ENCODE data around the gene HERC6. TPM values are rescaled to one million over a fixed set of nuclear protein-coding genes. Genes with fewer than 3 reads are reported as not detected.

HERC6 gene
- polyA plus RNA-seq, 1 of the 3 experiments (the other 2 are of a cell fraction): 1.7 TPM

GRCh38 chr4:88391703-88392102 is 13.1 kb downstream of the HERC6 start:
- no peaks in the 10 kb centered on the region for H3K4me1 ChIP-seq (ENCODE audit: control insufficient read depth in 1 of 2, insufficient read depth in 2 of 2, low read depth in 1 of 2, low read length in 1 of 2)
- TF ChIP-seq TCF12 (IDR thresholded peaks at IDR 0.05) (no peak), TAF1 (IDR thresholded peaks at IDR 0.05; ENCODE audit: borderline replicate concordance, low read depth, low read length) (no peak), NFIC (IDR thresholded peaks at IDR 0.05; ENCODE audit: borderline replicate concordance) (no peak), TEAD4 (IDR thresholded peaks at IDR 0.05; ENCODE audit: borderline replicate concordance, insufficient read depth) (no peak), JUND (IDR thresholded peaks at IDR 0.05) (no peak), MXI1 (IDR thresholded peaks at IDR 0.05; ENCODE audit: low read depth, low read length) (no peak), EP300 (IDR thresholded peaks at IDR 0.05; ENCODE audit: borderline replicate concordance in 1 of 2, low read depth in 1 of 2, low read length in 1 of 2) (no peak), SMC3 (IDR thresholded peaks at IDR 0.05; ENCODE audit: low read depth, low read length) (no peak), IRF3 (IDR thresholded peaks at IDR 0.05; ENCODE audit: low read depth, low read length) (no peak), RAD21 (IDR thresholded peaks at IDR 0.05; ENCODE audit: low read length) (no peak), NRF1 (IDR thresholded peaks at IDR 0.05; ENCODE audit: low read depth, low read length) (no peak)
- H3K36me3 ChIP-seq (replicated peaks in 1 of 2; ENCODE audit: control insufficient read depth in 1 of 2, insufficient read depth in 2 of 2, low read length in 1 of 2): no peaks in the 10 kb centered on the region
- POLR2A ChIA-PET: no interaction called here
- H4K20me1 ChIP-seq (ENCODE audit: insufficient read depth): no peaks in the 10 kb centered on the region
- H3K9me2 ChIP-seq: no peaks in the 10 kb centered on the region
- no peak overlapping the region for H2AFZ ChIP-seq (ENCODE audit: low read depth)
- no peak overlapping the region for H3K4me3 ChIP-seq (ENCODE audit: low read depth in 2 of 2, low read length in 1 of 2)
- CTCF ChIA-PET: no interaction called here
- H3K27ac ChIP-seq (ENCODE audit: low read depth in 2 of 2, low read length in 1 of 2): no peak overlapping the region
- no peak for DNase-seq
- H3K4me2 ChIP-seq: no peak overlapping the region
- H3K27me3 ChIP-seq (ENCODE audit: insufficient read depth): no peaks in the 10 kb centered on the region
- no peaks in the 10 kb centered on the region for H3F3A ChIP-seq (replicated peaks; ENCODE audit: insufficient read depth)
- WGBS (ENCODE audit: low lambda C conversion rate): 46% methylated on average over 1 of the region's 1 CpG
- H3K9me3 ChIP-seq: no peaks in the 10 kb centered on the region
- H3K9ac ChIP-seq: no peak overlapping the region
- no peaks in the 10 kb centered on the region for H3K79me2 ChIP-seq (ENCODE audit: insufficient read depth)

DNA sequence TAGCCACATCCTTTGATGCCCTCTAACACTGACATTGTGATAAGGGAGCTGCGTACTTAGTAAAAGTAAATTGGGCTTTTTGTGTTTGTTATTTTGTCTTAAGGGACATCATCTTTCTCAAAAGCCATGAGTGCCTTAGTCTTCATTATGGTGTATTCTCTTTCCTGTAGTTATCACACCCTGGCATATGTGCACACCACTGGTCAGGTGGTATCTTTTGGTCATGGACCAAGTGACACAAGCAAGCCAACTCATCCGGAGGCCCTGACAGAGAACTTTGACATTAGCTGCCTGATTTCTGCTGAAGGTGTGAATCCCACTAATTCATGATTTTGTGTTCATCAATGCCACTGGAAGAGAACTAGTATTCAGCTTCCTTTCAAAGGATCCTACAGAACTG is 18.0 kb downstream of the HERC6 start:
- Histone ChIP-seq H3K79me2 (ENCODE audit: insufficient read depth) (no peaks in the 10 kb centered on the region), H3K36me3 (replicated peaks in 1 of 2; ENCODE audit: control insufficient read depth in 1 of 2, insufficient read depth in 2 of 2, low read length in 1 of 2) (no peaks in the 10 kb centered on the region), H3K4me3 (ENCODE audit: low read depth in 2 of 2, low read length in 1 of 2) (no peak overlapping the region), H3K27me3 (ENCODE audit: insufficient read depth) (no peaks in the 10 kb centered on the region), H3K9me2 (no peaks in the 10 kb centered on the region), H3K4me2 (no peak overlapping the region), H3K9me3 (no peaks in the 10 kb centered on the region), H3F3A (replicated peaks; ENCODE audit: insufficient read depth) (no peaks in the 10 kb centered on the region), H3K4me1 (ENCODE audit: control insufficient read depth in 1 of 2, insufficient read depth in 2 of 2, low read depth in 1 of 2, low read length in 1 of 2) (no peaks in the 10 kb centered on the region), H3K9ac (no peak overlapping the region), H3K27ac (ENCODE audit: low read depth in 2 of 2, low read length in 1 of 2) (no peak overlapping the region), H4K20me1 (ENCODE audit: insufficient read depth) (no peaks in the 10 kb centered on the region), H2AFZ (ENCODE audit: low read depth) (no peak overlapping the region)
- ChIA-PET CTCF (interaction anchor here (2.1 kb wide), 1 partner anchor 119 kb away, joined by 8 read pairs; no protein-coding TSS in a partner anchor), POLR2A (no interaction called here)
- DNase-seq: no peak
- WGBS (ENCODE audit: low lambda C conversion rate): 82% methylated on average over 2 of the region's 2 CpGs
- TF ChIP-seq NRF1 (IDR thresholded peaks at IDR 0.05; ENCODE audit: low read depth, low read length): no peak
- TF ChIP-seq IRF3 (IDR thresholded peaks at IDR 0.05; ENCODE audit: low read depth, low read length): no peak
- TF ChIP-seq MXI1 (IDR thresholded peaks at IDR 0.05; ENCODE audit: low read depth, low read length): no peak
- TF ChIP-seq GATA2 (CRISPR knock-in tag; IDR thresholded peaks at IDR 0.05): no peak
- no peak for TF ChIP-seq JUND (IDR thresholded peaks at IDR 0.05)
- TF ChIP-seq MAX (IDR thresholded peaks at IDR 0.05; ENCODE audit: low read depth): no peak
- no peak for TF ChIP-seq YY1 (IDR thresholded peaks at IDR 0.05; ENCODE audit: low read depth)
- no peak for TF ChIP-seq RFX5 (IDR thresholded peaks at IDR 0.05; ENCODE audit: low read length)
- no peak for TF ChIP-seq TAF1 (IDR thresholded peaks at IDR 0.05; ENCODE audit: borderline replicate concordance, low read depth, low read length)
- no peak for TF ChIP-seq CTCF (IDR thresholded peaks at IDR 0.05)
- TF ChIP-seq RCOR1 (IDR thresholded peaks at IDR 0.05; ENCODE audit: low read length): no peak
- TF ChIP-seq RAD21 (IDR thresholded peaks at IDR 0.05; ENCODE audit: low read length): no peak
- TF ChIP-seq ZBTB33 (IDR thresholded peaks at IDR 0.05; ENCODE audit: borderline replicate concordance, low read depth): no peak
- TF ChIP-seq MEF2A (IDR thresholded peaks at IDR 0.05; ENCODE audit: borderline replicate concordance, low read depth): no peak
- no peak for TF ChIP-seq SIN3A (IDR thresholded peaks at IDR 0.05; ENCODE audit: borderline replicate concordance, low read depth, low read length)
